ENCODE measurements around the gene NOL9. TPM values are rescaled to one million over a fixed set of nuclear protein-coding genes. Genes with fewer than 3 reads are reported as not detected.
A peak's percentile ranks its signal among the peaks of the same experiment; 100 is the strongest.

Gene NOL9
- polyA plus RNA-seq, 1 of the 3 experiments (the other 2 are of a cell fraction): 7.1 TPM

- Histone ChIP-seq H4K20me1 (ENCODE audit: insufficient read depth) (no peaks in the 10 kb centered on the region), H3K27me3 (ENCODE audit: insufficient read depth) (no peaks in the 10 kb centered on the region), H2AFZ (ENCODE audit: low read depth) (peak within 1 kb of the TSS; percentile 95), H3K36me3 (replicated peaks in 1 of 2; ENCODE audit: control insufficient read depth in 1 of 2, insufficient read depth in 2 of 2, low read length in 1 of 2) (no peaks in the 10 kb centered on the region), H3K4me2 (peak within 1 kb of the TSS; percentile 87), H3K4me3 (ENCODE audit: low read depth in 2 of 2, low read length in 1 of 2) (peak within 1 kb of the TSS; percentile 82 to 86), H3K4me1 (ENCODE audit: control insufficient read depth in 1 of 2, insufficient read depth in 2 of 2, low read depth in 1 of 2, low read length in 1 of 2) (peaks cover 0 to 14% of the 10 kb centered on the region in 2 experiments; a peak in 1 of 4 replicates), H3K9me3 (no peaks in the 10 kb centered on the region), H3K9me2 (no peaks in the 10 kb centered on the region), H3K79me2 (ENCODE audit: insufficient read depth) (peaks cover 33% of the 10 kb centered on the region), H3F3A (replicated peaks; ENCODE audit: insufficient read depth) (no peaks in the 10 kb centered on the region), H3K9ac (peak within 1 kb of the TSS; percentile 91), H3K27ac (ENCODE audit: low read depth in 2 of 2, low read length in 1 of 2) (peak within 1 kb of the TSS; percentile 46 to 48; a peak in 2 of 4 replicates)
- DNase-seq: no peak
- ChIA-PET CTCF (interaction anchor here (0.6 to 4.5 kb wide), 56 partner anchors 9 to 308 kb away, joined by 3 to 68 read pairs (median 6); partner anchors contain the start of genes KLHL21, PHF13, PLEKHG5 and ZBTB48), POLR2A (interaction anchor here (0.7 to 1.2 kb wide), 4 partner anchors 23 to 71 kb away, joined by 3 to 4 read pairs (median 4); partner anchors contain the start of gene KLHL21)
- TF ChIP-seq YY1 (IDR thresholded peaks at IDR 0.05; ENCODE audit: low read depth): no peak
- no peak for TF ChIP-seq USF1 (IDR thresholded peaks at IDR 0.05; ENCODE audit: borderline replicate concordance, low read depth)
- no peak for TF ChIP-seq EP300 (IDR thresholded peaks at IDR 0.05; ENCODE audit: borderline replicate concordance in 1 of 2, low read depth in 1 of 2, low read length in 1 of 2)
- no peak for TF ChIP-seq SMC3 (IDR thresholded peaks at IDR 0.05; ENCODE audit: low read depth, low read length)
- TF ChIP-seq RFX5 (IDR thresholded peaks at IDR 0.05; ENCODE audit: low read length): no peak
- TF ChIP-seq RAD21 (IDR thresholded peaks at IDR 0.05; ENCODE audit: low read length): no peak
- TF ChIP-seq TCF12 (IDR thresholded peaks at IDR 0.05): no peak
- no peak for TF ChIP-seq MAX (IDR thresholded peaks at IDR 0.05; ENCODE audit: low read depth)
- TF ChIP-seq NRF1 (IDR thresholded peaks at IDR 0.05; ENCODE audit: low read depth, low read length): no peak
- TF ChIP-seq ZBTB33 (IDR thresholded peaks at IDR 0.05; ENCODE audit: borderline replicate concordance, low read depth): no peak
- TF ChIP-seq MEF2A (IDR thresholded peaks at IDR 0.05; ENCODE audit: borderline replicate concordance, low read depth): no peak
- no peak for TF ChIP-seq EZH2phosphoT487 (IDR thresholded peaks at IDR 0.05; ENCODE audit: borderline replicate concordance, low read depth)
- TF ChIP-seq TAF1 (IDR thresholded peaks at IDR 0.05; ENCODE audit: borderline replicate concordance, low read depth, low read length): no peak
- TF ChIP-seq CTCF (IDR thresholded peaks at IDR 0.05): no peak
- no peak for TF ChIP-seq JUND (IDR thresholded peaks at IDR 0.05)
- TF ChIP-seq GATA2 (CRISPR knock-in tag; IDR thresholded peaks at IDR 0.05): no peak
- no peak for TF ChIP-seq REST (IDR thresholded peaks at IDR 0.05; ENCODE audit: low read depth, low read length)
- no peak for TF ChIP-seq TEAD4 (IDR thresholded peaks at IDR 0.05; ENCODE audit: borderline replicate concordance, insufficient read depth)
- no peak for TF ChIP-seq FOXM1 (IDR thresholded peaks at IDR 0.05; ENCODE audit: low read depth)
- no peak for TF ChIP-seq MXI1 (IDR thresholded peaks at IDR 0.05; ENCODE audit: low read depth, low read length)
- 83% methylated on average over 17 of the region's 19 CpGs for WGBS (ENCODE audit: low lambda C conversion rate)
These were observed 830 bp upstream of the NOL9 start, which contains the start of gene TAS1R1 for GRCh38 chr1:6554907-6555778. Gene TAS1R1, plus strand, starts transcription at chr1:6555307. Its CDS starts 67 bp downstream, at chr1:6555374.
